Stimulated activated CD4-positive, alpha-beta T cell treated with anti-CD3 and anti-CD28 coated beads, Interleukin-1b, Interleukin-23, amount 100 ng/mL, for 4 hours (primary cell): Measurements from ENCODE around the gene SIK3.
"Not testable (repeated sequence)": the region's sequence is repeated elsewhere in the genome, so short reads cannot be mapped to it uniquely, and the experiment has no call there.

Experiments used
- DNase-seq, 2 donors: peaks; one replicate each; pipeline ENCODE4 v3.0.0-alpha.2; 2020; ENCODE audit warnings: low read depth in 2 of 2

The SIK3 gene

GRCh38 chr11:116842117-116842516 is 256.1 kb downstream of the SIK3 start:
- no peak for DNase-seq

GRCh38 chr11:116840746-116841296 is 257.4 kb downstream of the SIK3 start:
- no peak for DNase-seq

DNA sequence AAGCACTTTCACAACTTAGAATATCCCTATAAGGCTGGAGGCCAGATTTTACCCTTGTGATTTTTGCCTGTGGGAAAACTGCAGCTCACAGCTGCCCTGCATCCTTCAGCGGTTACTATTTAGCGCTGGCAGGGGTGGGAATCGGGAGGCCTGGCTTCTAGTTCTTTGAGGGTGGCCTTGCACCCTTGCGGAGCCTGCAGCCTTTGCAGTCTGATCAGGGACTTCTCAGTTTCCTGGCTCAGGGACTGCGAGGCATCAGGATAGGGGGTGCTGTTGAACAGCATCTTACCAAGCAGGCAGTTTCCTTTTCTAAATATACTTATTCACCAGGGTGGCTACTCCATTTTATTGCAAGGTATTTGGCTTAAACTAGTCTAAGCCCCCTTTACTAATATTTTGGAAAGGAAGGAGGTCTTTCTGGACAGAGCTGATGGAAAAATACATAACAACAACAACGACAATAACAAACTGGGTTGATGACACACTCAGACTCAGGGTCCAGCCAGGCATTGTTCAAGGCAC is 257.9 kb downstream of the SIK3 start:
- DNase-seq, result no peak

DNA sequence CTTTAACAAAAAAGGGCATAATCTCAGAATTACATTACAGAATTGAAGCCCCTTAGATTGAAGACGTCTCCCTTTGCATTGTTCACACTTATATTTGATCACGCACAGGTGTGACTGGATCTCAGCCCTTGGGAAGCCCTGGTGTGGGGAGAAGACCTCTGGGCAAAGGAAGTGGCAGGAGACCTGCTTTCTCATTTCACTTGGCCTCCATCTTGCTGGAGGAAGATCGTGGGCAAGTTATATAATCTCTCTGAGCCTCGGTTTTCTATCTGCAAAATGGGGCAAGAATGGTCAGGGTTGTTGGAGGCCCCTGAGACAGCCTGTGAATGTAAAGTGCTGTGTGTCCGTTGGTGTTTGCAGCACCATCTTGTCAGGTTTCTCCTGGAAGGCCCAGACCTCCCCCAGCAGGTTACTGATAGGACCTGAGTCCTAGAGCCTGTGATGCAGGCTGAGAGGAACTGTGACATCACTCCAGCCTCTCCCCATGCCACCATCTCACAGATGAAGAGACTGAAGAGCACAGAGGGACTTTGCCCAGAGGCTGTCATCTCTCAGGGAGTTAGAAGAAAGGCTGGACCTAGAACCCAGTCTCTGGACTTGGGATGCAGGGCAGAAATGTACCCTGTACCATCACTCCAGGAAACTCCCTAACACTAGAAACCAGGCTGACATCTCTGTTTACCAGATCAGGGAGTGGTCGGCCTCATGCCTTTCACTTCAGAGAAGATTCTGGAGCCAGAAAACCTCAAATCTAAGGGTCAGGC is 259.7 kb downstream of the SIK3 start:
- no peak for DNase-seq

GRCh38 chr11:116837231-116838091 is 260.8 kb downstream of the SIK3 start, which contains the start of gene APOA1:
TSS of gene APOA1 (minus strand) at chr11:116837622. CDS start at chr11:116837387, 235 bp downstream.
- no peak for DNase-seq

GRCh38 chr11:116836632-116836991 is 261.6 kb downstream of the SIK3 start:
- no peak for DNase-seq

GRCh38 chr11:116835791-116836631 is 262.2 kb downstream of the SIK3 start:
- DNase-seq, result peak; percentile 63 to 68

DNA sequence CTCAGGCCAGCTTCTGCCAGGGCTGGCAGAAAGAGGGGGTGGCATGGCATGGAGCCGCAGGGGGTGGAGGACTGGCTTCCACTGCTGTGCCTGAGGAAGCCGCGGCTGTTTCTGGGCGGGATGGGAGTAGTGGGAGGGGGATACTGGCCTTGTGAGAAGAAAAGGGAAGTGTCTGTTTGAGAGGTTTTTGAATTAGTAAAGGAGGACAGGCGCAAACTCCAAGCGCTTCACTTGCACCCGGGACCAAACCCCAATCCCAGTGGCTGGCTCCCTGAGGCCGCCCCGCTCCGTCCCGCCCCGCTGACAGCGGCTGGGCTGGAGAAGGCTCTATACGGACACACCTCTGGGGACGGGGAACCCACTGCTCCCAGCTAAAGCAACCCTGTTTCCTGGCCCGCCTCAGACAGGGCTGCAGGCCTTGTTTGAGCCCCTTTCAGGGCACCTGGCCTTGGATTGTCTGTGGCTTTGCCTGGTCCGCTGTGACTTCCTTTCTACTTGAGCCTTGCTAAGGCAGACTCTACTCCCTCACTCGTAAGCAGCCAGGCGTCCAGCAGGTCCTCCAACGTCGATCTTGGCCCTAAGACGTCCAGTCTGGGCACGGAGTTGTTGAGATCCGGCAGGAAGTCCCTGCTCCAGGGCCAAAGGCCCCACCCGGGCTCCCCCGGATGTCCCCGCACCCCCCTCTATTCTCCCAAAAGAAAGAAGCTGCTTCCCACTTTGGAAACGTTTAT is 263.0 kb downstream of the SIK3 start:
- DNase-seq, result no peak

DNA sequence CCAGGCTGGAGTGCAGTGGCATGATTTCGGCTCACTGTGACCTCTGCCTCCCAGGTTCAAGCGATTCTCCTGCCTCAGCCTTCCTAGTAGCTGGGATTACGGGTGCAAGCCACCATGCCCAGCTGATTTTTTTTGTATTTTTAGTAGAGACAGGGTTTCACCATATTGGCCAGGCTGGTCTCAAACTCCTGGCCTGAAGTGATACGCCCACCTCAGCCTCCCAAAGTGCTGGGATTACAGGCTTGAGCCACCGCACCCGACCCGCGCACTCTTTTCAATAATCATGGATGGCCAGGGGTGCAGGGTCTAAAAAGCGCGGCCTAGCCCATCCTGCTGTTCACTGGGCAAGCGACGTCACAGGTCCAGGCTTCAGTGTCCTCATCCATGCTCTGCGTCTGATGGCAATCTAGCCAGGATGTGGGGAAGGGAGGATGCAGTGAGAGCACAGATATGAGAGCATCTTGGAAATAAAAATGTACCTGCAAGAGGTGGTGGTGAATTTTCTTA is 263.6 kb downstream of the SIK3 start:
- DNase-seq, result not testable (repeated sequence)

- no peak for DNase-seq
Measured at GRCh38 chr11:116833816-116834534, 264.3 kb downstream of the SIK3 start.

GRCh38 chr11:116833491-116833815 is 264.8 kb downstream of the SIK3 start:
- DNase-seq, result no peak

GRCh38 chr11:116832350-116833290 is 265.6 kb downstream of the SIK3 start:
- DNase-seq, result no peak

DNA sequence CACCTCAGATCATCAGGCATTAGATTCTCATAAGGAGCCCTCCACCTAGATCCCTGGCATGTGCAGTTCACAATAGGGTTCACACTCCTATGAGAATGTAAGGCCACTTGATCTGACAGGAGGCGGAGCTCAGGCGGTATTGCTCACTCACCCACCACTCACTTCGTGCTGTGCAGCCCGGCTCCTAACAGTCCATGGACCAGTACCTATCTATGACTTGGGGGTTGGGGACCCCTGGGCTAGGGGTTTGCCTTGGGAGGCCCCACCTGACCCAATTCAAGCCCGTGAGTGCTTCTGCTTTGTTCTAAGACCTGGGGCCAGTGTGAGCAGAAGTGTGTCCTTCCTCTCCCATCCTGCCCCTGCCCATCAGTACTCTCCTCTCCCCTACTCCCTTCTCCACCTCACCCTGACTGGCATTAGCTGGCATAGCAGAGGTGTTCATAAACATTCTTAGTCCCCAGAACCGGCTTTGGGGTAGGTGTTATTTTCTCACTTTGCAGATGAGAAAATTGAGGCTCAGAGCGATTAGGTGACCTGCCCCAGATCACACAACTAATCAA is 266.4 kb downstream of the SIK3 start:
- no peak for DNase-seq

- DNase-seq, result no peak
Measured at GRCh38 chr11:116830184-116830912, 267.9 kb downstream of the SIK3 start.

- DNase-seq, result no peak
Measured at GRCh38 chr11:116829525-116830183, 268.6 kb downstream of the SIK3 start, which contains the start of gene APOC3. TSS of gene APOC3 (plus strand) at chr11:116829907. CDS start at chr11:116830583, 676 bp downstream.

- no peak for DNase-seq
Measured at GRCh38 chr11:116828632-116829524, 269.4 kb downstream of the SIK3 start.
